ENCODE results near the gene DPP10.

DNA sequence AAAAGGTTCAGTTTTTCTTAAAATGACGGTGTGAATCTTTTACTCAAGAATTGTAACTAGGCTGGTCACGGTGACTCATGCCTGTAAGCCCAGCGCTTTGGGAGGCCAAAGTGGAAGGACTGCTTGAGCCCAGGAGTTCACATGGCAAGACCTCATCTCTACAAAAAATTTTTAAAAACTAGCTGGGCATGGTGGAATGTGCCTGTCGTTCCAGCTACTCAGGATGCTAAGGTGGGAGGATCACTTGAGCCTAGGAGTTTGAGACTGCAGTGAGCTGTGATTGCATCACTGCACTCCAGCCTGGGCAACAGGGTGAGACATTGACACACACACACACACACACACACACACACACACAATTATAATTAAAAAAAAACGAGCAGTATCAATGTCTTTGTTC lies 369.8 kb downstream of the DPP10 start:
- TF ChIP-seq CTCF (IDR thresholded peaks at IDR 0.05) (no peak), ZFX (IDR thresholded peaks at IDR 0.05; ENCODE audit: borderline replicate concordance) (no peak)

All from 22Rv1 (cell line).